WERI-Rb-1 (cell line): ENCODE results near the gene OR51A4.

Source experiments
- DNase-seq: peaks from one replicate; pipeline ENCODE4 v3.0.0-alpha.2; 2020
- H3K27ac ChIP-seq: fragments of 250-450 bp; sonication (Bioruptor Pico); 2 replicates; pipeline ENCODE4 v1.5.1; 2020; ENCODE audit warnings: mild to moderate bottlenecking, moderate library complexity
- H3K27me3 ChIP-seq: fragments of 250-450 bp; sonication (Bioruptor Pico); 2 replicates; pipeline ENCODE4 v1.5.1; 2021; ENCODE audit warnings: mild to moderate bottlenecking, low read depth, moderate library complexity; ENCODE audit not compliant: insufficient read depth, severe bottlenecking
- H3K36me3 ChIP-seq: fragments of 250-450 bp; sonication (Bioruptor Pico); 2 replicates; pipeline ENCODE4 v1.5.1; 2020; ENCODE audit warnings: mild to moderate bottlenecking, moderate library complexity
- H3K4me3 ChIP-seq: 2 replicates; pipeline ENCODE4 v1.5.1; 2011; ENCODE audit warnings: low read depth, mild to moderate bottlenecking, control low read depth, low read length
- H3K9me3 ChIP-seq: fragments of 250-450 bp; sonication (Bioruptor Pico); 2 replicates; pipeline ENCODE4 v1.5.1; 2021; ENCODE audit warnings: mild to moderate bottlenecking, moderate library complexity; ENCODE audit not compliant: severe bottlenecking
- CTCF ChIP-seq: IDR thresholded peaks from 2 replicates; pipeline ENCODE4 v1.5.1; 2011; ENCODE audit warnings: low read depth, mild to moderate bottlenecking, control low read depth, inconsistent platforms, low read length

The OR51A4 gene

GRCh38 chr11:4916581-4916980, 30.8 kb downstream of the OR51A4 start:
- H3K27ac ChIP-seq: no peak overlapping the region
- H3K27me3 ChIP-seq: peaks cover 50% of the 10 kb centered on the region
- DNase-seq: no peak
- no peaks in the 10 kb centered on the region for H3K36me3 ChIP-seq
- H3K4me3 ChIP-seq: no peak overlapping the region
- TF ChIP-seq CTCF: no peak
- no peaks in the 10 kb centered on the region for H3K9me3 ChIP-seq

GRCh38 chr11:4903484-4903883, 43.9 kb downstream of the OR51A4 start, which contains the start of gene OR51A7:
TSS of gene OR51A7 (plus strand) at chr11:4903783. CDS start at chr11:4907370, 3,587 bp downstream.
- DNase-seq: no peak
- Histone ChIP-seq H3K27ac (no peak within 1 kb of the TSS), H3K4me3 (no peak within 1 kb of the TSS), H3K27me3 (peaks cover 40% of the 10 kb centered on the region), H3K36me3 (no peaks in the 10 kb centered on the region), H3K9me3 (no peaks in the 10 kb centered on the region)
- TF ChIP-seq CTCF: no peak
